GM12892 (cell line): ENCODE measurements around the gene GDF10.

ENCODE experiments used
- POLR2A ChIP-seq: IDR thresholded peaks from 2 replicates; pipeline ENCODE4 v1.6.1; 2011; ENCODE audit warnings: low read depth, low read length, control low read depth
- POLR2AphosphoS5 ChIP-seq: IDR thresholded peaks from 2 replicates; pipeline ENCODE4 v1.6.1; 2011; ENCODE audit warnings: low read depth, low read length, control low read depth

- TF ChIP-seq POLR2A (no peak), POLR2AphosphoS5 (no peak)
Observed at GRCh38 chr10:47311932-47312662, 12.1 kb downstream of the GDF10 start.
